Fibroblast of lung (primary cell): ENCODE results near the gene MYBBP1A. TPM values are rescaled to one million over a fixed set of nuclear protein-coding genes. Genes with fewer than 3 reads are reported as not detected.

Experiments used
- DNase-seq, 2 donors: peaks; one replicate each; pipeline versions ENCODE4 v3.0.0 to v3.0.0-alpha.2; 2010; ENCODE audit warnings: low read depth in 2 of 2
- H2AFZ ChIP-seq: 2 replicates; pipeline ENCODE4 v1.5.1; 2012; ENCODE audit warnings: low read length, control low read depth, inconsistent platforms
- H3K27ac ChIP-seq: 2 replicates; pipeline ENCODE4 v1.5.1; 2011; ENCODE audit warnings: low read length, control low read depth; ENCODE audit not compliant: insufficient read depth
- H3K27me3 ChIP-seq: 2 replicates; pipeline ENCODE4 v1.5.1; 2011; ENCODE audit warnings: mild to moderate bottlenecking, low read length; ENCODE audit not compliant: control insufficient read depth, insufficient read depth
- H3K36me3 ChIP-seq: 2 replicates; pipeline ENCODE4 v1.5.1; 2011; ENCODE audit warnings: low read length; ENCODE audit not compliant: control insufficient read depth, insufficient read depth
- H3K4me1 ChIP-seq: 2 replicates; pipeline ENCODE4 v1.5.1; 2011; ENCODE audit warnings: low read length; ENCODE audit not compliant: control insufficient read depth, insufficient read depth; ENCODE audit errors: extremely low read depth
- H3K4me2 ChIP-seq: 2 replicates; pipeline ENCODE4 v1.5.1; 2011; ENCODE audit warnings: low read length, control low read depth; ENCODE audit not compliant: insufficient read depth; ENCODE audit errors: extremely low read depth
- H3K4me3 ChIP-seq, 4 experiments: fragments of 200-600 bp in 1 of 4; sonication (generic) in 1 of 4; replicated peaks in 1 of 4; 2 replicates each; pipeline ENCODE4 v1.5.1; 2011 to 2016; ENCODE audit warnings: low read length in 4 of 4, low read depth in 3 of 4, mild to moderate bottlenecking in 3 of 4, control low read depth in 2 of 4, inconsistent platforms in 1 of 4, mixed read lengths in 1 of 4; ENCODE audit not compliant: insufficient read depth in 1 of 4; ENCODE audit errors: control extremely low read depth in 1 of 4
- H3K79me2 ChIP-seq: 2 replicates; pipeline ENCODE4 v1.5.1; 2012; ENCODE audit warnings: mild to moderate bottlenecking, low read length, inconsistent platforms; ENCODE audit not compliant: control insufficient read depth, insufficient read depth
- H3K9ac ChIP-seq: 2 replicates; pipeline ENCODE4 v1.5.1; 2011; ENCODE audit warnings: mild to moderate bottlenecking, low read length, control low read depth; ENCODE audit not compliant: insufficient read depth
- H3K9me3 ChIP-seq: 2 replicates; pipeline ENCODE4 v1.5.1; 2012; ENCODE audit warnings: low read depth, low read length; ENCODE audit not compliant: control insufficient read depth, insufficient read depth
- H4K20me1 ChIP-seq: 2 replicates; pipeline ENCODE4 v1.5.1; 2011; ENCODE audit warnings: low read length; ENCODE audit not compliant: control insufficient read depth, insufficient read depth; ENCODE audit errors: extremely low read depth
- EZH2 ChIP-seq: IDR thresholded peaks from 2 replicates; pipeline ENCODE4 v1.5.1; 2012; ENCODE audit warnings: low read length, control low read depth, mild to moderate bottlenecking; ENCODE audit errors: missing control alignments
- polyA plus RNA-seq, 2 donors: library from polyadenylated mRNA; depleted of rRNA in 1 of 2; stranded (reverse) in 1 of 2; unstranded in 1 of 2; fragments of >200 nt; gene quantifications; 2 replicates each; pipeline ENCODE4 v1.2.1, GENCODE V29; 2011 to 2012; ENCODE audit warnings: missing spikeins in 1 of 2
- total RNA-seq: library from RNA; depleted of rRNA; stranded (reverse); fragments of >200 nt; gene quantifications from 2 replicates; pipeline ENCODE4 v1.2.1, GENCODE V29; 2014
- TF ChIP-seq, protein P1 (sequence below), 2 donors: IDR thresholded peaks in 1 of 2; conservative IDR thresholded peaks in 1 of 2; 1 replicate in 1 of 2; 2 replicates in 1 of 2; pipeline ENCODE4 v1.5.1; 2011 to 2012; ENCODE audit warnings: low read length in 2 of 2, control low read depth in 1 of 2, inconsistent platforms in 1 of 2, low read depth in 1 of 2, mild to moderate bottlenecking in 1 of 2

MYBBP1A gene
- total and polyA plus RNA-seq, 2 donors (not counting 1 experiment from before 2014, with no cell fraction given): 14.1 to 28.6 TPM

DNA sequence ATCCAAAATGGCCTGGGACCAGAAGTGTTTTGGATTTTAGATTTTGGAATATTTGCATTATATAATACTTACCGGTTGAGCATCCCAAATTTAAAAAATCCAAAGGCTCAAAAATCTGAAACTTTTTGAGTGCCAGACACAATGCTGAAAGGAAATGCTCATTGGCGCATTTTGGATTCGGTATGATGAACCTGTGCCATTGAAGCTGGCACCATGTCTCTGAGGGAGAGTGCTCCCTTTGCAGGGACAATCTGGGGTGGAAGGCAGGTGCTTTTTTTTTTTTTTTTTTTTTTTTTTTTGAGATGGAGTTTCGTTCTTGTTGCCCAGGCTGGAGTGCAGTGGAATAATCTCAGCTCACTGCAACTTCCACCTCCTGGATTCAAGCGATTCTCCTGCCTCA is 46.9 kb upstream of the MYBBP1A start:
- H3K4me1 ChIP-seq: peaks cover 3% of the 10 kb centered on the region
- no peaks in the 10 kb centered on the region for H4K20me1 ChIP-seq
- no peaks in the 10 kb centered on the region for H3K79me2 ChIP-seq
- H3K4me2 ChIP-seq: no peak overlapping the region
- TF ChIP-seq, protein P1, sequence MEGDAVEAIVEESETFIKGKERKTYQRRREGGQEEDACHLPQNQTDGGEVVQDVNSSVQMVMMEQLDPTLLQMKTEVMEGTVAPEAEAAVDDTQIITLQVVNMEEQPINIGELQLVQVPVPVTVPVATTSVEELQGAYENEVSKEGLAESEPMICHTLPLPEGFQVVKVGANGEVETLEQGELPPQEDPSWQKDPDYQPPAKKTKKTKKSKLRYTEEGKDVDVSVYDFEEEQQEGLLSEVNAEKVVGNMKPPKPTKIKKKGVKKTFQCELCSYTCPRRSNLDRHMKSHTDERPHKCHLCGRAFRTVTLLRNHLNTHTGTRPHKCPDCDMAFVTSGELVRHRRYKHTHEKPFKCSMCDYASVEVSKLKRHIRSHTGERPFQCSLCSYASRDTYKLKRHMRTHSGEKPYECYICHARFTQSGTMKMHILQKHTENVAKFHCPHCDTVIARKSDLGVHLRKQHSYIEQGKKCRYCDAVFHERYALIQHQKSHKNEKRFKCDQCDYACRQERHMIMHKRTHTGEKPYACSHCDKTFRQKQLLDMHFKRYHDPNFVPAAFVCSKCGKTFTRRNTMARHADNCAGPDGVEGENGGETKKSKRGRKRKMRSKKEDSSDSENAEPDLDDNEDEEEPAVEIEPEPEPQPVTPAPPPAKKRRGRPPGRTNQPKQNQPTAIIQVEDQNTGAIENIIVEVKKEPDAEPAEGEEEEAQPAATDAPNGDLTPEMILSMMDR (conservative IDR thresholded peaks at IDR 0.05 in 1 of 2, IDR thresholded peaks at IDR 0.05 in 1 of 2; ENCODE audit: low read depth in 1 of 2, low read length in 2 of 2): no peak
- no peak for TF ChIP-seq EZH2
- no peak for DNase-seq
- H3K36me3 ChIP-seq: no peaks in the 10 kb centered on the region
- H2AFZ ChIP-seq: no peak overlapping the region
- peaks cover 24% of the 10 kb centered on the region for H3K27me3 ChIP-seq
- no peak overlapping the region for H3K4me3 ChIP-seq
- no peak overlapping the region for H3K27ac ChIP-seq
- no peaks in the 10 kb centered on the region for H3K9me3 ChIP-seq
- H3K9ac ChIP-seq: no peak overlapping the region

DNA sequence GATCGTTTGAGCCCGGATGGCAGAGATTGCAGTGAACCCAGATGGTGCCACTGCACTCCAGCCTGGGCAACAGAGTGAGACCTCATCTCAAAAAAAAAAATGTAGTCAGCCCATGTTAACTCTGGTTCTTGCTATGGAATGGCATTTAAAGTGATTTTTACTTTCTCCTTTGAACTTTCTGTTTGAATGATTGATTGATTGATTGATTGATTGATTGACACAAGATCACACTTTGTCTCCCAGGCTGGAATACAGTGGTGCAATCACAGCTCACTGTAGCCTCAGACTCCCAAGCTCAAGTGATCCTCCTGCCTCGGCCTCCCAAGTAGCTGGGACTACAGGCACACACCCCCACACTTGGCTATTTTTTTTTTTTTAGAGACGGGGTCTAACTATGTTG is 46.1 kb upstream of the MYBBP1A start:
- no peaks in the 10 kb centered on the region for H3K36me3 ChIP-seq
- H3K4me1 ChIP-seq: peaks cover 3% of the 10 kb centered on the region
- H3K9ac ChIP-seq: no peak overlapping the region
- no peak for DNase-seq
- H3K9me3 ChIP-seq: no peaks in the 10 kb centered on the region
- H3K4me3 ChIP-seq: no peak overlapping the region
- no peaks in the 10 kb centered on the region for H3K79me2 ChIP-seq
- no peak overlapping the region for H2AFZ ChIP-seq
- H3K4me2 ChIP-seq: no peak overlapping the region
- H4K20me1 ChIP-seq: no peaks in the 10 kb centered on the region
- peaks cover 24% of the 10 kb centered on the region for H3K27me3 ChIP-seq
- H3K27ac ChIP-seq: no peak overlapping the region
- no peak for TF ChIP-seq EZH2
- TF ChIP-seq, protein P1 (conservative IDR thresholded peaks at IDR 0.05 in 1 of 2, IDR thresholded peaks at IDR 0.05 in 1 of 2; ENCODE audit: low read depth in 1 of 2, low read length in 2 of 2): no peak

DNA sequence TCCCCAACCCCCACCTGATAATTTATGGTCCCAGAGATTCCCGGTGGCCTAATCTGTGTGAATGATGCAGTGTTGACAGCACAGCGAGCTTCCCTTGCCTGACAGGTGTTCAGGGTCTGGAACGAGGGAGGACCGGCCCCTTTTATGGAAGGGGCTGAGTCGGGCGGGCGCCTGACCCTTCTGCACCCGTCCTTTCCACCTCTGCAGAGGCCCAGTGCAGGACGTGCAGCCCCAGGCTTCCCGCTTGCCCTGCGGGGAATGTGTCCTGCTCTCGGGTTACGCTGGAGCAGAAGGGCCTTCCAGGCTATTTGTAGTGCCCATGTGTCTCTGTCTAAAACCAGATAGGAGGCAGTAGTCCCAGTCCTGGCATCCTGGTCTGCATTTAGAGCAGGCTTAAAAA is 45.4 kb upstream of the MYBBP1A start:
- peaks cover 24% of the 10 kb centered on the region for H3K27me3 ChIP-seq
- H2AFZ ChIP-seq: no peak overlapping the region
- no peak overlapping the region for H3K4me2 ChIP-seq
- no peaks in the 10 kb centered on the region for H3K36me3 ChIP-seq
- no peak overlapping the region for H3K4me3 ChIP-seq
- no peak for DNase-seq
- TF ChIP-seq EZH2: no peak
- TF ChIP-seq, protein P1 (conservative IDR thresholded peaks at IDR 0.05 in 1 of 2, IDR thresholded peaks at IDR 0.05 in 1 of 2; ENCODE audit: low read depth in 1 of 2, low read length in 2 of 2): no peak
- no peak overlapping the region for H3K9ac ChIP-seq
- H3K79me2 ChIP-seq: no peaks in the 10 kb centered on the region
- H3K27ac ChIP-seq: no peak overlapping the region
- H3K4me1 ChIP-seq: peaks cover 1% of the 10 kb centered on the region
- no peaks in the 10 kb centered on the region for H3K9me3 ChIP-seq
- H4K20me1 ChIP-seq: no peaks in the 10 kb centered on the region
